Kidney epithelial cell (primary cell): ENCODE data around the gene TLR8. TPM values are rescaled to one million over a fixed set of nuclear protein-coding genes. Genes with fewer than 3 reads are reported as not detected.

Experiments used
- DNase-seq: peaks from one replicate; pipeline ENCODE4 v3.0.0-alpha.2; 2010; ENCODE audit warnings: low read depth
- H3K27me3 ChIP-seq: 2 replicates; pipeline ENCODE4 v1.6.0; 2011; ENCODE audit warnings: low read length; ENCODE audit not compliant: control insufficient read depth, insufficient read depth
- H3K36me3 ChIP-seq: 2 replicates; pipeline ENCODE4 v1.5.1; 2011; ENCODE audit warnings: low read length; ENCODE audit not compliant: control insufficient read depth, insufficient read depth
- H3K4me3 ChIP-seq: 2 replicates; pipeline ENCODE4 v1.5.1; 2011; ENCODE audit warnings: low read depth, mild to moderate bottlenecking, control low read depth, low read length
- total RNA-seq: library from RNA; depleted of rRNA; stranded (reverse); fragments of >200 nt; gene quantifications from 2 replicates; pipeline ENCODE4 v1.2.3, GENCODE V29; 2015
- TF ChIP-seq, protein P1 (sequence below): IDR thresholded peaks from 2 replicates; pipeline ENCODE4 v1.5.1; 2011; ENCODE audit warnings: mild to moderate bottlenecking, moderate library complexity, low read length, control low read depth, inconsistent platforms; ENCODE audit not compliant: insufficient read depth, poor library complexity, severe bottlenecking

TLR8 gene
- total RNA-seq, 1 donor from 2014 or later = not detected

DNA sequence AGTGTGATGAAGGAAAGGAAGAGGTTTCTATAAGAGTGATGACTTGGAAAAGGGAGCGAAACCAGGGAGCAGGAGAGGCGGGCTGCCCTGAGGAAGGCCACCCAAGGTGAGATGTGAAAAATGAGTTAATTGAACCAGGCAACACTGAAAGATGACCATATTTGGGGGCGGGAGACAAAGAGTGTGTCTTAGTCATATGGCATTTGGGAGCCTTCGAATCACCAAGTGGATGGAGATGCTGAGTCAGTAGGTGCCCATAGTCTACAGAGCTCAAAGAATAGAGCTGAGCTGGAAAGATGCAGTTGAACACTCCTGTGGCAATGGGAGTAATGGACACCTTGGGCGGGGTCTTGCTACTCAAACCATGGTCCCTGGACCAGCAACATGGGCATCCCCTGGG lies 8.3 kb upstream of the TLR8 start:
- H3K27me3 ChIP-seq = no peaks in the 10 kb centered on the region
- no peaks in the 10 kb centered on the region for H3K36me3 ChIP-seq
- no peak for DNase-seq
- H3K4me3 ChIP-seq = no peak overlapping the region
- TF ChIP-seq, protein P1, sequence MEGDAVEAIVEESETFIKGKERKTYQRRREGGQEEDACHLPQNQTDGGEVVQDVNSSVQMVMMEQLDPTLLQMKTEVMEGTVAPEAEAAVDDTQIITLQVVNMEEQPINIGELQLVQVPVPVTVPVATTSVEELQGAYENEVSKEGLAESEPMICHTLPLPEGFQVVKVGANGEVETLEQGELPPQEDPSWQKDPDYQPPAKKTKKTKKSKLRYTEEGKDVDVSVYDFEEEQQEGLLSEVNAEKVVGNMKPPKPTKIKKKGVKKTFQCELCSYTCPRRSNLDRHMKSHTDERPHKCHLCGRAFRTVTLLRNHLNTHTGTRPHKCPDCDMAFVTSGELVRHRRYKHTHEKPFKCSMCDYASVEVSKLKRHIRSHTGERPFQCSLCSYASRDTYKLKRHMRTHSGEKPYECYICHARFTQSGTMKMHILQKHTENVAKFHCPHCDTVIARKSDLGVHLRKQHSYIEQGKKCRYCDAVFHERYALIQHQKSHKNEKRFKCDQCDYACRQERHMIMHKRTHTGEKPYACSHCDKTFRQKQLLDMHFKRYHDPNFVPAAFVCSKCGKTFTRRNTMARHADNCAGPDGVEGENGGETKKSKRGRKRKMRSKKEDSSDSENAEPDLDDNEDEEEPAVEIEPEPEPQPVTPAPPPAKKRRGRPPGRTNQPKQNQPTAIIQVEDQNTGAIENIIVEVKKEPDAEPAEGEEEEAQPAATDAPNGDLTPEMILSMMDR = no peak

DNA sequence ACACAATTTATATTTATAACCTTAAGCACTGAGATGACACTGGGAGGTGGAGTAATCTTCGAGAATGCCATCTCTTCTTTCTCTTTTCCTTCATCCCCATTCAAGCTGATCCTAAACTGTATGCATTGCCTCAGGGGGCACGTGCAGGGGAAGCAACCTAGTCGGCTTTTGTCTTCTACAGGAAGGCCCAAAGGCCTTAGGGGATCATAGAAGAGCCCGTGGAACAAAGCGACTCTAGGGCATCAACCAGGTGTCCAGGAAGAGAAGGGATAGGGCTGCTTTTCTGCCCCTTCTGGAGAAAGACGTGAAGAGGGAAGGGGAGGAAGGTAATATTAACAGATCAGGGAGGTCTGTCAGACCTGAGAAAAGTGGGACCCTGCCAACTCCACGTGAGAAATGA lies 6.9 kb upstream of the TLR8 start:
- Histone ChIP-seq H3K36me3 (no peaks in the 10 kb centered on the region), H3K27me3 (no peaks in the 10 kb centered on the region), H3K4me3 (no peak overlapping the region)
- TF ChIP-seq, protein P1 = no peak
- DNase-seq = no peak

DNA sequence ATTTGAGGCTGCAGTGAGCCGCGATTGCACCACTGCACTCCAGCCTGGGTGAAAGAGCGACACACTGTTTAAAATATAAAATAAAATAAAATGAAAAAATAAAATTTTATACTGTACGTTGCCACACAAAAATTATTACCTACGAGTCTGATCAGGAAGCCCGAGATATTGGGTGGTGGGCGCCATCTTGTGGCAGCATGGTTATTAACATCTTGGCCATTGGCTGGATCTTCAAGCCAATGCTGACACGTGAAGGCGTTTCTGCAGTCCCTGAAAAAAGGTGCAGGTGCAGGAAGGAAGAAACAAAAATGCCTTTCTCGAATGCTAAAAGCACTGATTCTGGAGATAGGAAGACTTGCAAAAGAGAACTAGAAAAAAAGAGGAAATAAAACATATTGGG lies 4.9 kb upstream of the TLR8 start:
- TF ChIP-seq, protein P1 = peak; percentile 68
- H3K4me3 ChIP-seq = no peak overlapping the region
- no peak for DNase-seq

DNA sequence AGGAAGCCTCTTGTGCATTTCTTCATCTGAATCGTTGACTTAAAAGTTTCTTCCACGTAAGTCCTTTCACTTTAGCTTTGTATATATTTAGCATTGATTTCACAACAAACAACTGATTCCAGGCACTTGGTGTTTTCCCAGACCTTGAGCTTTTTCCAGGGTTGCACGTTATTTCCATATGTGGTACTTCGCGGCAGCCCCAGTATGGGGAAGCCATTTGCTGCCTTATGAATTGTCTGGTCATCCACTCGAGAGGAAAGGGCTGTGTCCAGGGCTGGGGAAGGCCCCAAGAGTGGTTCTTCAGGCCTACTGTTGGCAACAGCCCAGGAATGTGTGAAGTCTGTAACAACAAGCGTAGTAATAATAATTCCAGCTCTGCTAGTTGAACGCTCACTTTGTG lies 2.8 kb upstream of the TLR8 start:
- Histone ChIP-seq H3K36me3 (no peaks in the 10 kb centered on the region), H3K4me3 (no peak overlapping the region), H3K27me3 (no peaks in the 10 kb centered on the region)
- no peak for DNase-seq
- TF ChIP-seq, protein P1 = no peak

More for the DNA sequence above, 4.9 kb upstream of the TLR8 start:
- H3K27me3 ChIP-seq = no peaks in the 10 kb centered on the region
- H3K36me3 ChIP-seq = no peaks in the 10 kb centered on the region

DNA sequence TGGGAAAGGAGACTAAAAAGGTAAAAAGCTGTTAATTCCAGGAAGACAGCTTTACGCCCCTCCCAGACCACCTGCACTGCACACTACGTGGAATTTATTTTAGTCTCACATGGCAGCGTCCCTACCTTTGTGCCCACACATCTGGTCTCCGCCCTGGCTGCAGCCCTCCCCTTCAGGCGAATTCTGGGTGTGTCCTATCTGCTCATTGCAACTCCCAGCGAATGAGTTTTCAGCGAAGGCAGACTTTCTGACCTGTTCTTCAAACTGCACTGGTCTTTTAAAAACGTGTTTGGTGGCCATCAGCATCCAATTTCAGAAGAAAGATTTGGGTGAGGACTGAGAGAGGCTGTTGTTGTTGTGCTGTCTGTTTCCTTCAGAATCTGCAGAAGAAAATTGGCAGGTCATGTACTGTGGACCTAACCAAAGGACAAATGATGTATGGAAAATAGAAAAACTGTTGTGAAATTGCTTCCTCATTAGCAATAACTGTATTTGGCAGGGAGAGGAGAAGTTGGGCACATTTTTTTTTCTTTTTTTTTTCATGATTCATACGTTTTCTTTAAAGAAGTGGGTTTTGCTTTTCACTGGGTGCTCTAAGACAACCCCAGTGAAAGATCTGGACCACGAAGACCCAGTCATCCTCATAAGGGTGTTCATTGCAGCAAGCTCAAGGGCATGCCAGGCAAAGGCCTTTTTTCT lies 4.2 kb downstream of the TLR8 start:
- TF ChIP-seq, protein P1 = no peak
- H3K36me3 ChIP-seq = no peaks in the 10 kb centered on the region
- DNase-seq = no peak
- H3K27me3 ChIP-seq = no peaks in the 10 kb centered on the region
- H3K4me3 ChIP-seq = no peak overlapping the region

DNA sequence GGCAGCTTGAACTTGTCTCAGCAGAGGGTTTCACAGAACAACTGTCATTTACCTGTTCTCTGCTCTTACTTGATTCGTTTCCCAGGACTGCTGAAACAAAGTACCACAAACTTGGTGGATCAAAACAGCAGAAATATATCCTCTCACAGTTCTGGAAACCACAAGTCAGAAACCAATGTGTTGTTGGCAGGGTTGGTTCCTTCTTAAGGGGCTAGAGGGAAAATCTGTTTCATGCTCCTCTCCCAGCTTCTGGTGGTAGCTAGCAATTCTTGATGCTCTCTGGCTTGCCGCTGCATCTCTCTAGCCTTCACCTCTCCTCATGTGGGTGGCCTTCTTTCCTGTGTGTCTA lies 4.7 kb downstream of the TLR8 start:
- H3K36me3 ChIP-seq = no peaks in the 10 kb centered on the region
- H3K4me3 ChIP-seq = no peak overlapping the region
- no peaks in the 10 kb centered on the region for H3K27me3 ChIP-seq
- DNase-seq = no peak
- TF ChIP-seq, protein P1 = no peak
